ENCODE data around the gene NKD1.

The NKD1 gene

GRCh38 chr16:50613281-50613963, 65.2 kb downstream of the NKD1 start:
- no peak for DNase-seq (ENCODE audit: low spot score)

GRCh38 chr16:50613964-50614474, 65.8 kb downstream of the NKD1 start:
- DNase-seq (ENCODE audit: low spot score) = no peak

GRCh38 chr16:50614955-50615724, 66.9 kb downstream of the NKD1 start:
- no peak for DNase-seq (ENCODE audit: low spot score)

- DNase-seq (ENCODE audit: low spot score) = no peak
Observed at GRCh38 chr16:50615891-50616290, 67.7 kb downstream of the NKD1 start.

GRCh38 chr16:50616386-50616785, 68.2 kb downstream of the NKD1 start:
- DNase-seq (ENCODE audit: low spot score) = no peak

GRCh38 chr16:50616883-50617645, 68.9 kb downstream of the NKD1 start:
- DNase-seq (ENCODE audit: low spot score) = no peak

- no peak for DNase-seq (ENCODE audit: low spot score)
Observed at GRCh38 chr16:50617646-50618184, 69.5 kb downstream of the NKD1 start.

- DNase-seq (ENCODE audit: low spot score) = no peak
Observed at GRCh38 chr16:50618238-50618918, 70.2 kb downstream of the NKD1 start.

- DNase-seq (ENCODE audit: low spot score) = no peak
Observed at GRCh38 chr16:50619702-50620491, 71.7 kb downstream of the NKD1 start.

GRCh38 chr16:50620646-50621451, 72.7 kb downstream of the NKD1 start:
- no peak for DNase-seq (ENCODE audit: low spot score)

GRCh38 chr16:50621452-50621792, 73.2 kb downstream of the NKD1 start:
- DNase-seq (ENCODE audit: low spot score) = no peak

GRCh38 chr16:50622029-50622428, 73.8 kb downstream of the NKD1 start:
- DNase-seq (ENCODE audit: low spot score) = no peak

GRCh38 chr16:50622643-50623369, 74.6 kb downstream of the NKD1 start:
- no peak for DNase-seq (ENCODE audit: low spot score)

GRCh38 chr16:50624449-50624970, 76.3 kb downstream of the NKD1 start:
- DNase-seq (ENCODE audit: low spot score) = no peak

GRCh38 chr16:50625374-50625773, 77.2 kb downstream of the NKD1 start:
- no peak for DNase-seq (ENCODE audit: low spot score)

- no peak for DNase-seq (ENCODE audit: low spot score)
Observed at GRCh38 chr16:50626868-50627267, 78.7 kb downstream of the NKD1 start.

- no peak for DNase-seq (ENCODE audit: low spot score)
Observed at GRCh38 chr16:50627419-50627818, 79.2 kb downstream of the NKD1 start.

- DNase-seq (ENCODE audit: low spot score) = no peak
Observed at GRCh38 chr16:50628156-50628802, 80.1 kb downstream of the NKD1 start.

GRCh38 chr16:50629334-50629733, 81.1 kb downstream of the NKD1 start:
- DNase-seq (ENCODE audit: low spot score) = no peak
